K562 (cell line): ENCODE measurements around the gene C11orf98. TPM values are rescaled to one million over a fixed set of nuclear protein-coding genes. Genes with fewer than 3 reads are reported as not detected.
A peak's percentile ranks its signal among the peaks of the same experiment; 100 is the strongest.

Source experiments
- CHD2 ChIP-seq: IDR thresholded peaks from 2 replicates; pipeline ENCODE4 v1.6.1; 2011; ENCODE audit warnings: low read depth, low read length
- DNMT1 ChIP-seq: fragments of 450-650 bp; IDR thresholded peaks from 2 replicates; pipeline ENCODE4 v1.6.1; 2016; ENCODE audit warnings: antibody characterized with exemption, mild to moderate bottlenecking
- HDAC1 ChIP-seq, 2 experiments: fragments of 450-650 bp; IDR thresholded peaks; 2 replicates each; pipeline ENCODE4 v1.6.1; 2016 to 2017; ENCODE audit warnings: inconsistent platforms in 1 of 2, mild to moderate bottlenecking in 1 of 2, moderate library complexity in 1 of 2
- JUN ChIP-seq, 2 experiments: sonication (generic) in 1 of 2; formaldehyde crosslinking in 1 of 2; IDR thresholded peaks; 2 replicates each; pipeline versions ENCODE4 v1.6.1 to v1.8.0; 2012 to 2022; ENCODE audit warnings: borderline replicate concordance in 2 of 2, mild to moderate bottlenecking in 2 of 2, improper control_type of control experiment in 1 of 2, low read depth in 1 of 2, low read length in 1 of 2, missing genetic modification reagents in 1 of 2
- KDM5B ChIP-seq: fragments of 200-600 bp; sonication (generic); IDR thresholded peaks from 2 replicates; pipeline ENCODE4 v1.6.1; 2012; ENCODE audit warnings: low read depth, mild to moderate bottlenecking, moderate library complexity, low read length, control low read depth, inconsistent platforms; ENCODE audit not compliant: insufficient replicate concordance
- RBFOX2 ChIP-seq: fragments of 200-400 bp; formaldehyde crosslinking; IDR thresholded peaks from 2 replicates; pipeline ENCODE4 v1.6.1; 2017; ENCODE audit warnings: low read depth, mild to moderate bottlenecking, low read length, moderate library complexity
- SAP30 ChIP-seq: fragments of 200-600 bp; sonication (generic); IDR thresholded peaks from 2 replicates; pipeline ENCODE4 v1.6.1; 2012; ENCODE audit warnings: borderline replicate concordance, low read depth, mild to moderate bottlenecking, moderate library complexity, low read length, control low read depth, inconsistent platforms; ENCODE audit not compliant: insufficient read depth, poor library complexity, severe bottlenecking
- SIN3A ChIP-seq, 2 experiments: fragments of 150-350 bp in 1 of 2; IDR thresholded peaks; 2 replicates each; pipeline ENCODE4 v1.6.1; 2011 to 2016; ENCODE audit warnings: borderline replicate concordance in 2 of 2, low read depth in 2 of 2, low read length in 2 of 2, mild to moderate bottlenecking in 2 of 2, moderate library complexity in 2 of 2; ENCODE audit not compliant: control insufficient read depth in 1 of 2
- SIRT6 ChIP-seq: IDR thresholded peaks from one replicate; pipeline ENCODE4 v1.6.1; 2012; ENCODE audit warnings: low read depth, mild to moderate bottlenecking, control low read depth, inconsistent platforms, low read length, moderate library complexity
- polyA plus RNA-seq, 8 experiments: library from polyadenylated mRNA; depleted of rRNA in 4 of 8; stranded (reverse) in 5 of 8; unstranded in 3 of 8; fragments of >200 nt; fragmentation: Nextera tagmentation in 2 of 8; fragmentation: Illumina TruSeq in 1 of 8; extraction: Ambion mirVana in 2 of 8; extraction: Trizol in 1 of 8; gene quantifications; 2 replicates each; pipeline versions ENCODE4 v1.2.1 to v1.2.3, GENCODE V29; 2011 to 2014; ENCODE audit warnings: inconsistent platforms in 1 of 8, missing spikeins in 1 of 8
- total RNA-seq, 7 experiments: library from RNA; depleted of rRNA in 6 of 7; stranded (reverse); fragments of >200 nt in 6 of 7; fragmentation: Illumina TruSeq in 2 of 7; extraction: Trizol in 2 of 7; gene quantifications; 2 replicates each; pipeline versions ENCODE4 v1.2.1 to v1.2.3, GENCODE V29; 2011 to 2021; ENCODE audit warnings: low replicate concordance in 1 of 7
- TF ChIP-seq, protein P1 (sequence below): fragments of 450-650 bp; formaldehyde crosslinking; IDR thresholded peaks from 2 replicates; pipeline ENCODE4 v1.4.0; 2020; ENCODE audit warnings: mild to moderate bottlenecking, moderate library complexity
- TF ChIP-seq, protein P2 (sequence below): sonication (generic); formaldehyde crosslinking; IDR thresholded peaks from 2 replicates; pipeline ENCODE4 v1.8.1; 2023; ENCODE audit warnings: mild to moderate bottlenecking, missing genetic modification reagents
- TF ChIP-seq, protein P3 (sequence below): fragments of 450-650 bp; formaldehyde crosslinking; IDR thresholded peaks from 2 replicates; pipeline ENCODE4 v1.4.0; 2020; ENCODE audit warnings: mild to moderate bottlenecking
- TF ChIP-seq, protein P4 (sequence below), 2 experiments: fragments of 450-650 bp; conservative IDR thresholded peaks; 2 replicates each; pipeline ENCODE4 v1.6.1; 2017; ENCODE audit warnings: mild to moderate bottlenecking in 2 of 2, moderate library complexity in 2 of 2
- TF ChIP-seq, protein P5 (sequence below): sonication (generic); formaldehyde crosslinking; IDR thresholded peaks from 2 replicates; pipeline ENCODE4 v1.8.0; 2022; ENCODE audit warnings: mild to moderate bottlenecking, missing genetic modification reagents

The C11orf98 gene
- total and polyA plus RNA-seq, 9 of the 15 experiments (the other 6 are each of a cell fraction or from before 2014, with no cell fraction given): 103 to 352 (median 218) TPM

DNA sequence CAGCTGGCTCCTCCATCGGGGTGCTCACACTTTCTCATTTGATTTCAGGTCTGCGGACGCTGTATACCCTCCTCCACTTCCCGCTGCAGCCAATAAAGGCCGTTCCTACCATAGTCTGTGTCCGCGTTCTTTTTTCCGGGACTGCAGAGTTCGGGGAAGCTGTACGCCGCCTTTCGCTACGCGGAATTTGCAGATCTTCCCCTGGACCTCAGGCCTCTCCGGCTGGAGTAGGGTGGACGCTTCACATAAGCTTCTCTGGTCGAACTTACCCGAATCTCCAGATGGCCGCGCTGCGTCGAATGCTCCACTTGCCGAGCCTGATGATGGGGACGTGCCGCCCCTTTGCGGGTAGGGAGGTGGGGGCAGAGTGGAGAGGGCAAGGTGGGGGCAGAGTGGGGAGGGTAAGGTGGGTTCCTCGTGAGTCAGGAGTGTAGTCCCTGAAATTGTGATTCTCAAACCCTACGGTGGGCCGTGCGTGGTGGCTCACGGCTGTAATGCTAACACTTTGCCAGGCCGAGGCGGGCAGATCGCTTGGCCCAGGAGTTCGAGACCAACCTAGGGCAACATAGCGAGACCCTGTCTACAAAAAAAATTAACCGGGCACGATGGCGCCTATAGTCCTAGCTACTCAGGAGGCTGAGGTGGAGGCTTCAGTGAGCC, 719 bp upstream of the C11orf98 start (continued):
- TF ChIP-seq, protein P1, sequence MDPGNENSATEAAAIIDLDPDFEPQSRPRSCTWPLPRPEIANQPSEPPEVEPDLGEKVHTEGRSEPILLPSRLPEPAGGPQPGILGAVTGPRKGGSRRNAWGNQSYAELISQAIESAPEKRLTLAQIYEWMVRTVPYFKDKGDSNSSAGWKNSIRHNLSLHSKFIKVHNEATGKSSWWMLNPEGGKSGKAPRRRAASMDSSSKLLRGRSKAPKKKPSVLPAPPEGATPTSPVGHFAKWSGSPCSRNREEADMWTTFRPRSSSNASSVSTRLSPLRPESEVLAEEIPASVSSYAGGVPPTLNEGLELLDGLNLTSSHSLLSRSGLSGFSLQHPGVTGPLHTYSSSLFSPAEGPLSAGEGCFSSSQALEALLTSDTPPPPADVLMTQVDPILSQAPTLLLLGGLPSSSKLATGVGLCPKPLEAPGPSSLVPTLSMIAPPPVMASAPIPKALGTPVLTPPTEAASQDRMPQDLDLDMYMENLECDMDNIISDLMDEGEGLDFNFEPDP (CRISPR knock-in tag): 0 out of 2 replicates have a peak, but pooled peaks have one; percentile 4
- TF ChIP-seq SIRT6 (no peak), RBFOX2 (peak; percentile 84; the same call in 1 of the 2 replicates), DNMT1 (no peak), CHD2 (peak; percentile 25; the same call in 1 of the 2 replicates), SAP30 (peak; percentile 32), KDM5B (peak; percentile 82), SIN3A (IDR thresholded peaks at IDR 0.05; ENCODE audit: borderline replicate concordance in 2 of 2, control insufficient read depth in 1 of 2, low read depth in 2 of 2, low read length in 2 of 2) (peak in 1 of 2 experiments; percentile 53; a peak in 1 of 4 replicates), HDAC1 (IDR thresholded peaks at IDR 0.05) (peak in 1 of 2 experiments; percentile 2; a peak in 1 of 4 replicates), JUN (IDR thresholded peaks at IDR 0.05; ENCODE audit: borderline replicate concordance, low read depth, low read length) (no peak), JUN (CRISPR knock-in tag; IDR thresholded peaks at IDR 0.05; ENCODE audit: borderline replicate concordance) (peak; percentile 25; the same call in 1 of the 2 replicates)
- TF ChIP-seq, protein P2, sequence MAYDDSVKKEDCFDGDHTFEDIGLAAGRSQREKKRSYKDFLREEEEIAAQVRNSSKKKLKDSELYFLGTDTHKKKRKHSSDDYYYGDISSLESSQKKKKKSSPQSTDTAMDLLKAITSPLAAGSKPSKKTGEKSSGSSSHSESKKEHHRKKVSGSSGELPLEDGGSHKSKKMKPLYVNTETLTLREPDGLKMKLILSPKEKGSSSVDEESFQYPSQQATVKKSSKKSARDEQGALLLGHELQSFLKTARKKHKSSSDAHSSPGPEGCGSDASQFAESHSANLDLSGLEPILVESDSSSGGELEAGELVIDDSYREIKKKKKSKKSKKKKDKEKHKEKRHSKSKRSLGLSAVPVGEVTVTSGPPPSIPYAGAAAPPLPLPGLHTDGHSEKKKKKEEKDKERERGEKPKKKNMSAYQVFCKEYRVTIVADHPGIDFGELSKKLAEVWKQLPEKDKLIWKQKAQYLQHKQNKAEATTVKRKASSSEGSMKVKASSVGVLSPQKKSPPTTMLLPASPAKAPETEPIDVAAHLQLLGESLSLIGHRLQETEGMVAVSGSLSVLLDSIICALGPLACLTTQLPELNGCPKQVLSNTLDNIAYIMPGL (CRISPR knock-in tag): peak; percentile 13; the same call in 1 of the 2 replicates
- TF ChIP-seq, protein P3, sequence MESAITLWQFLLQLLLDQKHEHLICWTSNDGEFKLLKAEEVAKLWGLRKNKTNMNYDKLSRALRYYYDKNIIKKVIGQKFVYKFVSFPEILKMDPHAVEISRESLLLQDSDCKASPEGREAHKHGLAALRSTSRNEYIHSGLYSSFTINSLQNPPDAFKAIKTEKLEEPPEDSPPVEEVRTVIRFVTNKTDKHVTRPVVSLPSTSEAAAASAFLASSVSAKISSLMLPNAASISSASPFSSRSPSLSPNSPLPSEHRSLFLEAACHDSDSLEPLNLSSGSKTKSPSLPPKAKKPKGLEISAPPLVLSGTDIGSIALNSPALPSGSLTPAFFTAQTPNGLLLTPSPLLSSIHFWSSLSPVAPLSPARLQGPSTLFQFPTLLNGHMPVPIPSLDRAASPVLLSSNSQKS: no peak
- TF ChIP-seq, protein P4, sequence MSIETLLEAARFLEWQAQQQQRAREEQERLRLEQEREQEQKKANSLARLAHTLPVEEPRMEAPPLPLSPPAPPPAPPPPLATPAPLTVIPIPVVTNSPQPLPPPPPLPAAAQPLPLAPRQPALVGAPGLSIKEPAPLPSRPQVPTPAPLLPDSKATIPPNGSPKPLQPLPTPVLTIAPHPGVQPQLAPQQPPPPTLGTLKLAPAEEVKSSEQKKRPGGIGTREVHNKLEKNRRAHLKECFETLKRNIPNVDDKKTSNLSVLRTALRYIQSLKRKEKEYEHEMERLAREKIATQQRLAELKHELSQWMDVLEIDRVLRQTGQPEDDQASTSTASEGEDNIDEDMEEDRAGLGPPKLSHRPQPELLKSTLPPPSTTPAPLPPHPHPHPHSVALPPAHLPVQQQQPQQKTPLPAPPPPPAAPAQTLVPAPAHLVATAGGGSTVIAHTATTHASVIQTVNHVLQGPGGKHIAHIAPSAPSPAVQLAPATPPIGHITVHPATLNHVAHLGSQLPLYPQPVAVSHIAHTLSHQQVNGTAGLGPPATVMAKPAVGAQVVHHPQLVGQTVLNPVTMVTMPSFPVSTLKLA (conservative IDR thresholded peaks at IDR 0.05): peak in 1 of 2 experiments; percentile 9; a peak in 1 of 4 replicates
- TF ChIP-seq, protein P5, sequence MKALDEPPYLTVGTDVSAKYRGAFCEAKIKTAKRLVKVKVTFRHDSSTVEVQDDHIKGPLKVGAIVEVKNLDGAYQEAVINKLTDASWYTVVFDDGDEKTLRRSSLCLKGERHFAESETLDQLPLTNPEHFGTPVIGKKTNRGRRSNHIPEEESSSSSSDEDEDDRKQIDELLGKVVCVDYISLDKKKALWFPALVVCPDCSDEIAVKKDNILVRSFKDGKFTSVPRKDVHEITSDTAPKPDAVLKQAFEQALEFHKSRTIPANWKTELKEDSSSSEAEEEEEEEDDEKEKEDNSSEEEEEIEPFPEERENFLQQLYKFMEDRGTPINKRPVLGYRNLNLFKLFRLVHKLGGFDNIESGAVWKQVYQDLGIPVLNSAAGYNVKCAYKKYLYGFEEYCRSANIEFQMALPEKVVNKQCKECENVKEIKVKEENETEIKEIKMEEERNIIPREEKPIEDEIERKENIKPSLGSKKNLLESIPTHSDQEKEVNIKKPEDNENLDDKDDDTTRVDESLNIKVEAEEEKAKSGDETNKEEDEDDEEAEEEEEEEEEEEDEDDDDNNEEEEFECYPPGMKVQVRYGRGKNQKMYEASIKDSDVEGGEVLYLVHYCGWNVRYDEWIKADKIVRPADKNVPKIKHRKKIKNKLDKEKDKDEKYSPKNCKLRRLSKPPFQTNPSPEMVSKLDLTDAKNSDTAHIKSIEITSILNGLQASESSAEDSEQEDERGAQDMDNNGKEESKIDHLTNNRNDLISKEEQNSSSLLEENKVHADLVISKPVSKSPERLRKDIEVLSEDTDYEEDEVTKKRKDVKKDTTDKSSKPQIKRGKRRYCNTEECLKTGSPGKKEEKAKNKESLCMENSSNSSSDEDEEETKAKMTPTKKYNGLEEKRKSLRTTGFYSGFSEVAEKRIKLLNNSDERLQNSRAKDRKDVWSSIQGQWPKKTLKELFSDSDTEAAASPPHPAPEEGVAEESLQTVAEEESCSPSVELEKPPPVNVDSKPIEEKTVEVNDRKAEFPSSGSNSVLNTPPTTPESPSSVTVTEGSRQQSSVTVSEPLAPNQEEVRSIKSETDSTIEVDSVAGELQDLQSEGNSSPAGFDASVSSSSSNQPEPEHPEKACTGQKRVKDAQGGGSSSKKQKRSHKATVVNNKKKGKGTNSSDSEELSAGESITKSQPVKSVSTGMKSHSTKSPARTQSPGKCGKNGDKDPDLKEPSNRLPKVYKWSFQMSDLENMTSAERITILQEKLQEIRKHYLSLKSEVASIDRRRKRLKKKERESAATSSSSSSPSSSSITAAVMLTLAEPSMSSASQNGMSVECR (CRISPR knock-in tag): 0 out of 2 replicates have a peak, but pooled peaks have one; percentile 24
